ENCODE results near the gene AADAC.
"Not testable (repeated sequence)": the region's sequence is repeated elsewhere in the genome, so short reads cannot be mapped to it uniquely, and the experiment has no call there.

Gene AADAC

DNA sequence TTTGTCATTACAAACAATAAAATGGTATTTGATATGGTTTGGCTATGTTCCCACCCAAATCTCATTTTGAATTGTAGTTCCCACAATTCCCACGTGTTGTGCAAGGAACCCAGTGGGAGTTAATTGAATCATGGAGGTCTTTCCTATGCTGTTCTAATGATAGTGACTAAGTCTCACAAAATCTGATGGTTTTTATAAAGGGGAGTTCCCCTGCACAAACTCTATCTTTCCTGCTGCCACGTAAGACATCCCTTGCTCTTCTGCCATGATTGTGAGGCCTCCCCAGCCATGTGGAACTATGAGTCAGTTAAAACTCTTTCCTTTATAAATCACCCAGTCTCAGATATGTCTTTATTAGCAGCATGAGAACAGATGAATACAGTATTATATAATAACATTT is 15.4 kb upstream of the AADAC start:
- no peak for DNase-seq

DNA sequence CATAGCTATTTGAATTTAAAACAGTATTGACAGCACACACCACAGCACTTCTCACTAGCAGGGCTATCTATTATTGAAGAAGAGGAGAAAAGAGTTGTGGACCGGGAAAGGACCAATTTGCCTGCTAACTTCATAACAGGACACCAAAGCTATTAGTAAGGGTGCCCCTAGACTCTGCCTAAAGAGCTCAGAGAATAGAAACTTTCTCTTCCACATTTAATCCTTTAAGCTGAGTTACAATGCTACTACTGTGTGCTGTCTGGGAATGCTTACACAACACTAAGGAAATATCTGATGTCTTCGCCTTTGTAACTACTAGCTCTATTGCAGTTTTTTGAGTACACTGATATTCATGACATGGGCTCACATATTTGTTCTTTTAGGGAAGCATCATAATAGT is 13.5 kb upstream of the AADAC start:
- no peak for DNase-seq

DNA sequence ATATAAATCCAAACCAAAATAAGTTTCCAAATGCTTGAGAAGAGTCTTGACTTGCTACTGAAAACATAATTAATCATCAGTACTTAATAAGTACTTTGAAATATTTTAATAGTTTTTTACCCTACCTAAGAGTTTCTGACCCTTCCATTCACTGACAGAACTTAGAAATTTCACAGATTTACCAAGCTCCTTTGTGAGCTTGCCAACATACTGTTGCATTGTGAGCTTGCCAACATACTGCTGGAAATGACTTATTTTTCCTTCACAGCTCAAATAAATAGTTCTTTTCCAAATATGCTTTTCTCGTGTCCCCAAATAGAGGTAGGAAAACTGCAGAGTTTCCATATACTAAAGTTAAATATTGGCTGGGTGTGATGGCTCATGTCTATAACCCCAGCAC is 9.6 kb upstream of the AADAC start:
- DNase-seq = no peak

DNA sequence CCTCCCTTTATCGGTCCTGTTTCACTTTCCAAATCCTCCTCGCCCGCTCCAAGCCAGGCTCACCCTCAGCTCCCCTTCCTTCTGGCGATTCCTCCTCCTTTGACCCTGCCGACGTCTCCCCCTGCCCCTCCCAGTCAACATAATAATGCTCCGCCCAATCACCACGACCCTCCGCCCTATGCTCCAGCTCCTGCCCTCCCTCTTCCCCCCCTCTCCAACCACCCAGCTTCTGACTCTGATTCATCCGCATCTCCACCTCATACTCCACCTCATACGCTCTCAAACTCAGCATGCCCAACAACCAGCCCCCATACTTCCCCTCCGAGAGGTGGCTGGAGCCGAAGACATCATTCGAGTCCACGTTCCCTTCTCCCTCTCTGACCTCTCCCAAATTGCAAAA is 7.1 kb upstream of the AADAC start:
- no peak for DNase-seq

DNA sequence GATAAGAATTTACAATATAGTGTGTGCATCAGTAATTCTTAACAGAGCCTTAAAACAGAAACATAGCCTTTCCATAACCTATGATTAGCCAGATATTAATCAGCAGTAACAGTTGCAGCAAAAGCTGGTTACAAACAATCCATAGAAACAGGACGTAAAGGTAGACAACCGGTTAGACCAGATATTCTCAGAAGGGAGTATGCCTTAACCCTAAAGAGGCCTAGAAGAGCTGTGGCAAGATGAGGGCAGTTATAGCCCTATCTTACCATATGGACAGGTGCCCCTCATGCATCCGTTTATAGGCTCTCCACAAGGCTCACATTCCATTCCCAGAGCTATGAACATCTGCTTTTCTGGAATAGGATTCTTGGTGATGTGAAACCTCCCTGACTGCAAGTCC is 5.0 kb upstream of the AADAC start:
- DNase-seq = not testable (repeated sequence)

DNA sequence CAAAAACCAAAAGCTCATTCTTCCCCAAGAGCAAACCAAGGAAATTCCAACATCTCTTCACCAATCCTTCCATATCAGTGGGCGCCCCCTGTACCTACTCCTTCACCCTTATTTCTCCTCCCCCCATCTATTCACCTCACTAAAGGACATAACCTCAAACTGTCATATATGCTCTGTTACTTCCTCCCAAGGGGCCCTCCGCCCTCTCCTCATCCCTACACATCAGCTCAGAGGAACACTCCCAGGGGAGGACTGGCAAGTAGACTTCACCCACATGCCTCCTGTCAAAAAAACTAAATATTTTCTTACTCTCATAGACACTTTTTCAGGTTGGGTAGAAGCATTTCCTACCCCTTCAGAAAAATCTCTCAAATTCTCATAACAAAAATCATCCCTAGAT is 2.4 kb upstream of the AADAC start:
- no peak for DNase-seq

DNA sequence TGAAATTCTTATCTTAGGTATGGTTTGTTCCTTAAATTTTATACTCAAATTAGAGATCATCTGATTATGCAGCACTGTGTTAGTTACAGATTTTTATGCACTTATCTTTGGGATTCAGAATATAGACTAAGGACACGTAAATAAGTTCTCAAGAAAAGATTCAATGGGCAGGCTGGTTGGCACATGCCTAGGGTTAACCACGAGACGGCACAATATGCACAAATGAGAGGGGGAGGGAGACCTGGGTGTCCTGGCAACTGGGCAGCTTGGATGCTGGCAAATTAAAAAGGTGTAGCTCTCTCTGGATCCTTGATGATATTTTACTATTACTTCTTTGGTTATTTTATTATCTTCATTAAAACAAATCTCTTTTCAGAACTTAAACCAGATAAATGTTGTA is 672 bp downstream of the AADAC start:
- no peak for DNase-seq

DNA sequence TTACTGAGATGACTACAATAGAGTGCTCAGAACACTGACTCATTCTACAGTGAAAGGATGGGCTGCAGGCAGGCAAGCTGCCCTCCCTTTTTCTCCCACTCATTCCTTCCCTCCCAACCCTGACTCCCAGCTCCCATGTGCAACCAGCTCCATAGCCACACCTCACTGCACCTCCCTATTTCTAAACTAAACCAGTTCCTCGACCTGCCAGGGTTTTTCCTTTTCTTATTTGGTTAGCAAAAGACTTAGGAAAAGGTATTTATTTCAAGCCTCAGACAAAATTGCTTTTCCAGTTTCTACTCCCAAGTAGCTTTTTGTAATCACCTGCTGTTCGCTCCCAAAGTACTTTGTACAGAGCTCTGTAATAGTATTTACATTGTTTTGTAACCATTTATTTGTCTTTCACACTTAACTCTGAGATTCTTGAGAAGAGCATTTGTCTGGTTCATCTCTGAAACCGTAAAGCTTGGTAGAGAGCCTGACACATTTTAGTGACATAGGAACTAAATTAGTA is 2.2 kb downstream of the AADAC start:
- no peak for DNase-seq

DNA sequence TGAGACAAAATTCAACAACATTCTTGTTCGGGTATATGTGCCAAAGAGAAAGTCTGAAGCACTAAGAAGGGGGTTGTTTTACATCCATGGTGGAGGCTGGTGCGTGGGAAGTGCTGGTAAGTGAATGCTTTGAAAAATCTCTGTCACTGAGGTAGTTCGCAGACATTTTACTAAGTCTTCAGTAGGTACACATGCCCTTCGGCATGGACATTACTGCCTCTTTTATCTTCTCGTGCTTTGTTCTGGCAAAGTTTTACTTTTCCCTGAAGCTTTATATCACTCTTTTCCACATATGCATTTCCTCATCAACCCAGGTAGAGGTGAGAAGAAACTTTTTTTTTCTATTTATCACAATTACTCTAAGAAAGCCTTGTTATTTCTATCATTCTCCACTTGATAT is 3.6 kb downstream of the AADAC start:
- no peak for DNase-seq

DNA sequence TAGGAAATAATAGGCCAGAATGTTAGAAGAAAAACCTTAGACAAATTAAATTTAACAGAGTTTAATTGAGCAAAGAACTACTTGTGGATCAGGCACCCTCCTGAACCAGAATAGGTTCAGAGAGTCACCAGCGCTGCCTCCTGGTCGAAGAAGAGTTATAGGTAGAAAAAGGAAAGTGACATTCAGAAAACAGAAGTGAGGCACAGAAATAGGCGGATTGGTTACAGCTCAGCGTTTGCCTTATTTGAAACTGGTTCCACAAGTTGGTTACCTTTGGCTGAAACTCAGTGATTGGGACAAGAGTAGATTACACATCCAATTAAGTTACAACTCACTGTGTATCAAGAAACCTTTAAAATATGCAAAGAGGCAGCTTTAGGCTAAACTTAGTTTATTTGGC is 4.4 kb downstream of the AADAC start:
- no peak for DNase-seq

DNA sequence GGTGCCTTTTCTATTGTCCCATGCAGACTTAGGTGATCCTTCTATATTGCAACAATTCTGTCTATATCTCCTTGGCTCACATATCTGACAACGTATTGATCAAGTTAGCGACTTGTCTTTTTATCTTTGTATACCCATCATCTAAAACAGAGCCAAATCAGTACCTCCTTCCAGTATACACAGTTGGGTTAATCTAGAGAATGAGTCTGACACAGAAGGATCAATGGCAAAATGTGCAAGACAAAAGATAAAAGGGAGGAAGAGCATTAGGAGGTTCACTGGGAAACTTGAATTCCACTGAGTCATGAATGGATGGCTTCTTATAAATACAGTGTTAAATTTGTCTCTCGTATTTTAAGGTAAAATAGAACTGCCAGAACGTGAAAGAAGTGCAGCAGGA is 6.0 kb downstream of the AADAC start:
- DNase-seq = no peak

DNA sequence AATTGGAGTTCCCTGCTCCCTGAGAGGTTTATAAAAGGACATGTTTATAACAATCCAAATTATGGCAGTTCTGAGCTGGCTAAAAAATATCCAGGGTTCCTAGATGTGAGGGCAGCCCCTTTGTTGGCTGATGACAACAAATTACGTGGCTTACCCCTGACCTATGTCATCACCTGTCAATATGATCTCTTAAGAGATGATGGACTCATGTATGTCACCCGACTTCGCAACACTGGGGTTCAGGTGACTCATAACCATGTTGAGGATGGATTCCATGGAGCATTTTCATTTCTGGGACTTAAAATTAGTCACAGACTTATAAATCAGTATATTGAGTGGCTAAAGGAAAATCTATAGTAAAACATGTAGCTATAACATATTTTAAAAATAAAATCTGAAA is 13.9 kb downstream of the AADAC start:
- DNase-seq = no peak

DNA sequence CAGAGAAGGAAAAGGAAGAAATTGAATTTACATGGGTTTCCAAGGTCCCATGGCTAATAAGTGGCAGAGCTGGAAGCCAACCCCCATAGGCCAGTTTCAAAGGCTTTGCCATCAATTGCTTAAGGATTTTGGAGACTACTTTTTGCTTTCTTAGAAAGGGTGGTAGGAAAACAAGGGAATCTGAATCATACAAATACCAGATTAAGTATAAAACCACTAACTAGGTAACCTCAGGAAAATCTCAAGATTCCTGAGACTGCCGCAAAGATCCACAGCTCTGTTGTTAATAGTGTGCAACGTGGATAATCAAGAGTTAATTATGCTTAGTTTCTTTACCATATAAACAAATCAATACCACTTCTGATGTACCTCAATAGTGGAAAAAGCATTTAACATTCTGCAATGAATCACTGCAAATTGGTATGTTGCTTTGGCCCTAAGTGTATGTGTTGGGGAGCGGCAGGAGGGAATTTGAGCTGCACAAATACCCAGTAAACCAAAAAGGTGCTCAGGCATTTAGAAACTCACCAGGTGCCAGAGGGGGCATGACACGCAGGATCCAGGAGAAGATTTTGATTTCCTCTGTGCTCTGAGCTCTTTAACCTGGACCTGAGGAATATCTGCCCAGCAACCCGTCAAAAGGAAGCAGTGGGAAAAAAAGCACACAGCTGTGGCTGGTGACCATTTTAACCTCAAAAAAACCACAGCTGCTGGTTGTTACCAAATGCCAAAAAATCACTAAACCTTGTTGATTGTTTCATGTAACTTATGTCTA is 22.0 kb downstream of the AADAC start:
- DNase-seq = no peak

DNA sequence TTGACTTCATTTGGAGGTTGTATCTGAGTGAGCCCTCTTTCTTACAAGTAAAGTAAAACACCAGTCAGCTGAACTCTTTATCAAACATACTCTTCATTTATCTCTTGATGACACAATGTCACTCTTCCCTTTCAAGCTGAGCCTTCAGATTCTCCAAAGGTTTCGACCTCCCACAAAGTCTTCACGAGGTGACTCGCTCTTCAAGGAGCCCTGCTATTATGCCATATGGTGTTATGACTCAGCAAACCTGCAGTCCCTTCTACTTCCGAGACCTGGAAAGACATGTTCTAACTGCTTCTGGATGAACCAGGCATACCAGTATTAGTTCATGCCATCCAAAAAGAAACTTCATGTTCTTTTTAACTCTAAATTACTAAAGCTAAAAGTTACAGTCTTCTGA is 23.1 kb downstream of the AADAC start:
- DNase-seq = no peak

DNA sequence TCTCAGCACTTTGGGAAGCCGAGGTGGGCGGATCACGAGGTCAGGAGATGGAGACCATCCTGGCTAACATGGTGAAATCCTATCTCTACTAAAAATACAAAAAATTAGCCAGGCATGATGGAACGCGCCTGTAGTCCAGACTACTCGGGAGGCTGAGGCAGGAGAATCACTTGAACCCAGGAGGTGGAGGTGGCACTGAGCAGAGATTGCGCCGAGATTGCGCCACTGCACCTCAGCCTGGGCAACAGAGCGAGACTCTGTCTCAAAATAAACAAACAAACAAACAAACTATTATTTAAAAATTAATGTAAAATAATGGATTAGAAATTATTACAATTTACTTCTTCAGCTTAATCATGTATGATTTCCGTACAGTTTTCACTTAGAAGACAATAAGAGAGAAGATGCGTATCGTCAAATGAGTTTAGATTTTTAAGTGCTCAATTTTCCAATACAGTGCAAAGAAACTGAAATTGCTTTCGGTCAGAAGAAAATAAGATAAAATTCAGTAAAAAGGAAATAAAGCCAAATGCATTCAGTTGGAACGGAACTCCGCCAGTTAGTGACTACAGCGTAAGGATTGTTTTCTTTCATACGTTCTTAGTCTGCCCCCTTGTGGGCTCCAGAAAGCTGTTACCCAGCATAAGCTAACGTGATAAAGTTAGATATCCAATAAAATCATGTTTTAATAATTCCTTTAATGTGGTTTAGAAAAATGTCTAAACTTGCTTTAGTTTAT is 24.8 kb downstream of the AADAC start:
- peak; percentile 64 for DNase-seq

DNA sequence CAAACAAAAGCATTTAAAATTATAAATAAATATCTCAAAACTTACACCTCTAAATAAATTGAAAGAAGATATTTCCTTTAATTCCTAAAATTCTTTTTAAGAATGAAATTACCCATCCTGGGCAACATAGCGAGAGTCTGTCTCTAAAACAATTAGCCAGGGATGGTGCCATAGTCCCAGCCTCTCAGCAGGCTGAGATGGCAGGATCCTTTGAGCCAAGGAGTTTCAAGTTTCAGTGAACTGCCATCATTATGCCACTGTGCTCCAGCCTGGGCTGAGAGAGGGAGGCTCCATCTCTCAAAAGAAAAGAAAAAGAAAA is 25.4 kb downstream of the AADAC start:
- no peak for DNase-seq

DNA sequence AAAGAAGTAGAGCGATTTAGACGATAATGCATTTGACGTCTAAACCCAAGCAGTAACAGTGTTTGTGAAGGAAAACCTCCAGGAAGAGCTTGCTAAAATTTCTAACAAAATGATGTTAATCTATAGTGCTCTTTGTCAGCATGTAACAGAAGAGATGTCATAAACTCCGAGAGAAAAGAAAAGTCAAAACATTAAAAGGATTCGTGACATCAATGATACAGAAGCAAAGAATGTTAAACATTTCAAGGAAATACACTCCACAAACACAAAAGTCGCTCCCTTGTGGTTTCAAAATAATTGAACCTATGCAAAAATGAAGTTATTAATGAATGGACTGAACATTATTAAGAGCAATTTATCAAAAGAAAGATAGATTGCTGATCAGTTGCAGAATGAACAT is 27.9 kb downstream of the AADAC start:
- no peak for DNase-seq

DNA sequence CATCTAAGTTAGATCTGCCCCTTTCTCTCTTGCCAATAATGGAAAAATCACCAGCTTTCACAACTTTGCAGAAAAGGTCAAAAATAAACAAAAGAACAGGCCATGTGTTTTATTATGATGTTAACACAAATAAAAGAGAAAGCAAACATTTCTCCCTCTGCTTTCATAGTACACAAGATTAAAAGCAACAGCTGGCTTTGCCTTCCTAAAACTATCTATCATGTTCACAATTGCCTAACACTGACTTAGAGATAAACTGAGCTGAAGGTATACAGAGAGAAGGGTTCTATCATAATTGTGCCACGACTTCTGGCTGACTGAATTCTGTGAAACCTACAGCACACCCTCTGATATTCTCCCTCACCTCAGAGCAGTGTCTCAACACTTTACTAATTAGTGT is 29.4 kb downstream of the AADAC start:
- no peak for DNase-seq

DNA sequence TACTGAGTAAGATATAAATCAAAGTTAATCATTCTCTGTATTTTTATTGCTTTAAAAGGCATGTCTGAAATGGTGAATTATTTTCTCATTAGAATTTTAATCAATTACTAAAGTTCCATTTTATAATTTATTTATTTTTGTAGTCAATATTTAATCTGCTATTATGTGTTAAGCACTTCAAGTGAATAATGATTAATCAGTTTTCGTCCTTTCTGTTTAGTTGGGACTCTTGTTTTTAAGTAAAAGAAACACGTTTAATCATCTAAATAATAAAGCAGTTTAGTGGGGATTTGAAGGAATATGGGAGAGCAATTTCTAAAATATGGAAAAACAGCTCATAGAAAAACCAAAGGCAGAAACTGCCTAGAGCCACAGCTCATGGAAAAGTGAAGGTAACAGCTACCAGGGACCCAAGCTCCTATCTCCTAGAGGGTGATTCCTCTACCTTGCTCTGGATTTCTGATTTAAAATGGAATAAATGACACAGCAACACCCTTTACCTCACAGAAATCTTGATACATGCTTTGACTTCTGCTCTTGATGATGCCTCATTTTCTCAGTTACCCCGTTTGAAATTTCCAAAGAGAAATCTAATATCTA is 31.5 kb downstream of the AADAC start:
- no peak for DNase-seq

DNA sequence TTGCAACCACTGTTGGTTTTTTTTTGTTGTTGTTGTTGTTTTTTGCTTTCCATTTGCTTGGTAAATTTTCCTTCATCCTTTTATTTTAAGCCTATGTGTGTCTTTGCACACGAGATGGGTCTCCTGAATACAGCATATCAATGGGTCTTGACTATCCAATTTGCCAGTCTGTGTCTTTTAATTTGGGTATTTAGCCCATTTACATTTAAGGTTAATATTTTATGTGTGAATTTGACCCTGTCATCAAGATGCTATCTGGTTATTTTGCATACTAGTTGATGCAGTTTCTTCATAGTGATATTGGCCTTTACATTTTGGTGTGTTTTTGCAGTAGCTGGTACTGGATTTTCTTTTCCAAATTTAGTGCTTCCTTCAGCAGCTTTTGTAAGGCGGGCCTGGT is 36.1 kb downstream of the AADAC start:
- not testable (repeated sequence) for DNase-seq

DNA sequence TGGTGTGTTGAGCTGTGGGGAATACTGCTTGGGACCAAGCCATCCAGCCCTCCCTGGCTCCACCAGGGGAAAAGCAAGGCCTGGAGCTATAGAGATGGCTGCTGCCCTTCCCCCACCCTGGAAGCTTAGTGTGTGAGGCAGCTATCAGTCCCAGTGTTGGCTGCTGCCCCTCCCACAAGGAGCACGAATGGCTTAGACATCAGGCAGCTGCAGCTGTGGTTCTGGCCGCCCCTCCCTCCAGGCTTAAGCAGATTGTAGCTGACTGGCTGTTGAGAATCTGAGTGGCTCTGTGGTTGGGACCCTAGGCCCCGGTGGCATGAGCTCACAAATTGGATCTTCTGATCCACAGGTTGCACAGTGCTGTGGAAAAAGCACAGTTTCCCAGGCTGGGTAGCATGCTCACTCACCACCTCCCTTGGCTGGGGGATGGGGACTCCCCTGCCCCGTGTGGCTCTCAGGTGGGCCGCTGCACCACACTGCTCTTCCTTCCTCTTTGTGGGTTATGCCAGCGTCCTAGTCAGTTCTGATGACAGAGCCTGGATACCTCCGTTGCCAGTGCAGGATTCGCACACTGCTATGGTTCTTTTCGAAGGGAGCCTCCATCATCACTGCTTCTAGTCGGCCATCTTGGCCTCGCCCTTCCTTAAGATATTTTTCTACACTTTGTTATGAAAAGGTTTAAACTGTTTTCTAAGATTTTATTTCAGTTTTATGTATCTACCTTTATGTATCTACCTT is 38.3 kb downstream of the AADAC start:
- no peak for DNase-seq

DNA sequence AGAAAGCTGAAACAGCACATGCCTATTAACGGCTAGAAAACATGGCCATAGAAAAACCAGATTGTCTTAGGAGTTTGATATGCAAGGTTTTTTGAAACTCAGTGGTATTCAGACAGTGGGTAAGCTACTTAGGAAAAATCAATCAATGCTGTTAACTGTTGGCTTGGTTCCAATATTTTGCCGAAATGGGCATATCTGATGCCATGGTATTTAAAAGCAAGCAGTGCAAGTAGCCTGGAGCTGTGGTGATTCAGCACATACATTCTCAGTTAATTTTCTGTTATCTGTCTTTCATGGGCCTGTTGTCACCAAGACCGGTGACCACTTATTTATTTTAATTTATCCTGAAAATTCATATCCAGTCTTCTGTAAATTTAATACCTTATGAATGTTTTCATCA is 42.2 kb downstream of the AADAC start:
- DNase-seq = no peak

DNA sequence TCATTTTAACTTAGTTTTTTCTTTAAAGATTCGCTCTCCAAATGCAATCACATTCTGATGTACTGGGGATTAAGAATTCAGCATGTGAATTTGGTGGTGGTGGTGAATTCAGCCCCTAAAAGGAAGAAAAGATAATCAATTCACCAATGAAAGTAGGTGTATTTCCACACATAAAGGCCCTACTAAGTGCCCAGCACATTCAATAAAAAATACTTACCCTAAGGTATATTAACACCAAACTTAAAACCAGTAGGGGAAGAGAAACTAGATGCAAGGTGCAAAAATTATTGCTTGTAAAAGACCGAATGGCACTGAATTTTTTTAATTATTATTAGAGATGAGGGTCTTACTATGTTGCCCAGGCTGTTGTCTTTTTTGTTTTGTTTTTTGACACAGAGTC is 42.7 kb downstream of the AADAC start:
- DNase-seq = no peak

DNA sequence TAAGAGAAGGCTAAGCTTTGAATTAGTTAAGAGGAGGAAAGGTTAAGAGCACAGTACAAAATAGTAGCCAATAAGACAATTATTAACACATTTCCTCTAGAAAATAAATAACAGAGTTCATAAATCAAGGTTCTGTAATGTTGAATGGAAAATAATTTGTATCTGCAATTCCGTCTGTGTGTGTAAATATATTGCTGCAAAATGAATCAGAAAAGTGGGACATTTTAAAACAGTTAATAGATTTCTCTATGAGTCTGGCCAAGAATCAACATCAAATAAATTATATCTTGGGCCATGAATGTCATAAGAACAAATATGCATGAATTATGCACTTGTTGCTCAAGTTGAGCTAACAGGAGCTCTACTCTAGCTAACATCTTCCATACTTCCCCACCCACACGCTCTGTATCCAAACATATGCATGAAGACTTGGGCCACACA is 45.3 kb downstream of the AADAC start:
- DNase-seq = no peak
